Transverse colon (tissue), 4 donors: ENCODE data around the gene PTPRF. TPM values are rescaled to one million over a fixed set of nuclear protein-coding genes. Genes with fewer than 3 reads are reported as not detected.
A peak's percentile ranks its signal among the peaks of the same experiment; 100 is the strongest.

Experiments used
- DNase-seq: peaks from one replicate; pipeline ENCODE4 v3.0.0-alpha.2; 2019
- H3K27ac ChIP-seq, 4 donors: fragments of 200-600 bp; sonication (generic); 2 replicates each; pipeline ENCODE4 v1.5.1; 2016 to 2018; ENCODE audit warnings: inconsistent platforms in 4 of 4
- H3K27me3 ChIP-seq: fragments of 200-600 bp; sonication (generic); 2 replicates; pipeline ENCODE4 v1.5.1; 2017; ENCODE audit warnings: inconsistent platforms
- H3K36me3 ChIP-seq, 4 donors: fragments of 200-600 bp; sonication (generic); 2 replicates each; pipeline ENCODE4 v1.5.1; 2017 to 2019; ENCODE audit warnings: inconsistent platforms in 4 of 4
- H3K4me1 ChIP-seq, 4 donors: fragments of 200-600 bp; sonication (generic); 2 replicates each; pipeline ENCODE4 v1.5.1; 2017 to 2020; ENCODE audit warnings: inconsistent platforms in 4 of 4
- H3K4me3 ChIP-seq, 4 donors: fragments of 200-600 bp; sonication (generic); 1 replicate in 1 of 4; 2 replicates in 3 of 4; pipeline versions ENCODE4 v1.5.1 to v1.6.1; 2017 to 2019; ENCODE audit warnings: inconsistent platforms in 4 of 4
- H3K9me3 ChIP-seq, 2 donors: fragments of 200-600 bp; sonication (generic); 2 replicates each; pipeline ENCODE4 v1.5.1; 2017 to 2019; ENCODE audit warnings: inconsistent platforms in 2 of 2
- CTCF ChIP-seq, 5 experiments: fragments of 200-600 bp in 3 of 5; fragments of 450-650 bp in 2 of 5; sonication (generic) in 3 of 5; IDR thresholded peaks; 1 replicate in 2 of 5; 2 replicates in 3 of 5; pipeline ENCODE4 v1.5.1; 2016 to 2017; ENCODE audit warnings: antibody characterized with exemption in 5 of 5, inconsistent platforms in 3 of 5, mild to moderate bottlenecking in 2 of 5, moderate library complexity in 1 of 5
- EP300 ChIP-seq: sonication (generic); formaldehyde crosslinking; IDR thresholded peaks from one replicate; pipeline ENCODE4 v1.6.1; 2017; ENCODE audit warnings: antibody characterized with exemption, low read depth
- POLR2A ChIP-seq: fragments of 450-650 bp; IDR thresholded peaks from one replicate; pipeline ENCODE4 v1.6.1; 2016; ENCODE audit warnings: antibody characterized with exemption, mild to moderate bottlenecking, moderate library complexity
- POLR2AphosphoS5 ChIP-seq, 3 donors: sonication (generic); formaldehyde crosslinking; IDR thresholded peaks; one replicate each; pipeline ENCODE4 v1.6.1; 2016; ENCODE audit warnings: antibody characterized with exemption in 3 of 3
- WGBS, 2 donors: methylation state at CpG; one replicate each; pipeline ENCODE4 v1.1.5; 2018; ENCODE audit warnings: low coverage in 1 of 2; 5-methylcytosine and 5-hydroxymethylcytosine counted together
- in situ Hi-C, 4 donors: fragments of 200-750 bp; cut with MboI; loops; one replicate each; pipeline versions ENCODE4 v1.15.0 to v1.15.1; 2017; ENCODE audit warnings: low sequenced_read_pairs in 3 of 4, low pct_ligation_motif_present in 1 of 4, low pct_unique_long_range_greater_than_20kb in 1 of 4
- intact Hi-C: fragments of 100-400 bp; cut with DNase I; formaldehyde crosslinking; loops from one replicate; pipeline ENCODE4 v1.15.1; 2023; ENCODE audit warnings: low total_unique reads
- total RNA-seq, 4 donors: library from RNA; depleted of rRNA; stranded (reverse); fragments of >200 nt; gene quantifications; one replicate each; pipeline ENCODE4 v1.1.0, GENCODE V29; 2016

PTPRF gene
- total RNA-seq, 4 donors from 2014 or later: 278 to 549 (median 404) TPM

DNA sequence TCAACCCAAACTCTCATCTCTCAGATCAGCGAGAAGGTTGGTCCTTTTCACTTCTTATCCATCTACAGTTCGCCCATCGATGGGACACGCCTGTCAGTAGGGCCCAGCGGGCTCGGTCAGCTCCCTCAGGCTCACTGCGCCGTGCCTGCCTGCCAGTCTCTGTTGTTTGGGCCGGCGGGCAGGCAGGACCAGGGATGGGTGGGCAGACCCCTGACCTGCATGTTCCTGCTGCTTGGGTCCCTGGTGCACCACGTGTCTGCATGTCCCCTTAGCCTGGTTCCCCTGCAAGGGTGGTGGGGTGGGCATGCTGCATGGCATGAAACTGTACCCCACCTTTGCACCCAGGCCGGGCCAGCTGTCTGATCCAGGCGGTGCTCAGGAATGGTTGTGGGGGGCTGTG lies 52.4 kb downstream of the PTPRF start:
- Histone ChIP-seq H3K36me3 (peaks cover 0 to 5% (median 0%) of the 10 kb centered on the region in 4 donors), H3K9me3 (no peaks in the 10 kb centered on the region), H3K27me3 (no peaks in the 10 kb centered on the region), H3K4me3 (no peak overlapping the region), H3K4me1 (peaks cover 5 to 33% (median 19%) of the 10 kb centered on the region in 4 donors), H3K27ac (peak overlapping the region in 1 of 4 donors; percentile 74)
- intact Hi-C loops (no loop called here), in situ Hi-C loops (no loop called here)
- TF ChIP-seq CTCF (IDR thresholded peaks at IDR 0.05) (no peak), EP300 (no peak), POLR2A (no peak), POLR2AphosphoS5 (IDR thresholded peaks at IDR 0.05) (no peak)
- DNase-seq: no peak
- 95% methylated on average over 13 of the region's 13 CpGs; no CpG with 5 or more reads in 1 of the 2 donors for WGBS, 2 donors

DNA sequence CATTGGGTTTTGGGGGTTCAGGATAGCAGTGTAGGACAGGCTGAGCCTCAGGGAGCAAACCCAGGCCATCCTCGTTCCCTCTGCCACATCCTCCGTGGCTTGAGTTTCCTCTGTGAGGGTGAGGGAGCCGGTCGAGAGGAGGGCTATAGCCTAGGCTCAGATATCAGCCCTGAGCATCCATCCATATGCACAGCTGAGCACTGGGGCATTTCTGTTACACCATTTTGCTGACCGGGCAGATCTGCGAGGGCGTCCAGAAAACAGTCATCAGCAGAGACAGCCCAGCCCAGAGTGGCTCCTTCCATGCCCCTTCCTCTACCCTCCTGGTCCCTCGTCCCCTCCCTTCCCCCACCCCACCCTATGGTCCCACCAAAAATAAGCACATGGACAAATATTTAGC lies 53.5 kb downstream of the PTPRF start:
- in situ Hi-C loops: no loop called here
- no peak for TF ChIP-seq CTCF (IDR thresholded peaks at IDR 0.05)
- no peak for TF ChIP-seq EP300
- TF ChIP-seq POLR2AphosphoS5 (IDR thresholded peaks at IDR 0.05): no peak
- TF ChIP-seq POLR2A: no peak
- peaks cover 5 to 33% (median 19%) of the 10 kb centered on the region in 4 donors for H3K4me1 ChIP-seq
- 75% methylated on average over 6 of the region's 8 CpGs; no CpG with 5 or more reads in 1 of the 2 donors for WGBS, 2 donors
- intact Hi-C loops: no loop called here
- no peaks in the 10 kb centered on the region for H3K27me3 ChIP-seq
- peaks cover 0 to 2% (median 0%) of the 10 kb centered on the region in 4 donors for H3K36me3 ChIP-seq
- no peak for DNase-seq
- no peaks in the 10 kb centered on the region for H3K9me3 ChIP-seq
- H3K4me3 ChIP-seq: no peak overlapping the region
- no peak overlapping the region for H3K27ac ChIP-seq

GRCh38 chr1:43585557-43585956 lies 54.9 kb downstream of the PTPRF start:
- Histone ChIP-seq H3K27ac (peak overlapping the region in 3 of 4 donors; percentile 11 to 72 (median 60)), H3K4me1 (peaks cover 5 to 32% (median 17%) of the 10 kb centered on the region in 4 donors), H3K36me3 (no peaks in the 10 kb centered on the region), H3K4me3 (no peak overlapping the region), H3K27me3 (no peaks in the 10 kb centered on the region), H3K9me3 (no peaks in the 10 kb centered on the region)
- DNase-seq: peak; percentile 45
- intact Hi-C loops (no loop called here), in situ Hi-C loops (no loop called here)
- TF ChIP-seq CTCF (IDR thresholded peaks at IDR 0.05): no peak
- no peak for TF ChIP-seq POLR2A
- peak in 1 of 3 donors; percentile 35 for TF ChIP-seq POLR2AphosphoS5 (IDR thresholded peaks at IDR 0.05)
- TF ChIP-seq EP300: peak; percentile 28
- 51% methylated on average over 9 of the region's 10 CpGs; no CpG with 5 or more reads in 1 of the 2 donors for WGBS, 2 donors

GRCh38 chr1:43586136-43586731 lies 55.6 kb downstream of the PTPRF start:
- H3K4me1 ChIP-seq: peaks cover 5 to 32% (median 17%) of the 10 kb centered on the region in 4 donors
- peak overlapping the region in 3 of 4 donors; percentile 11 to 60 (median 48) for H3K27ac ChIP-seq
- H3K4me3 ChIP-seq: no peak overlapping the region
- intact Hi-C loops: no loop called here
- no peak for DNase-seq
- H3K36me3 ChIP-seq: no peaks in the 10 kb centered on the region
- H3K9me3 ChIP-seq: no peaks in the 10 kb centered on the region
- TF ChIP-seq CTCF (IDR thresholded peaks at IDR 0.05) (no peak), EP300 (no peak), POLR2A (no peak), POLR2AphosphoS5 (IDR thresholded peaks at IDR 0.05) (no peak)
- no peaks in the 10 kb centered on the region for H3K27me3 ChIP-seq
- 68 to 100% methylated on average over 1 to 6 of the region's 6 CpGs for WGBS, 2 donors
- in situ Hi-C loops: no loop called here
